CD14-positive monocyte (primary cell): ENCODE data around the gene SETD3. TPM values are rescaled to one million over a fixed set of nuclear protein-coding genes. Genes with fewer than 3 reads are reported as not detected.

Experiments used
- DNase-seq, 3 donors: peaks; one replicate each; pipeline ENCODE4 v3.0.0-alpha.2; 2011 to 2022
- H2AFZ ChIP-seq: 2 replicates; pipeline ENCODE4 v1.6.0; 2012; ENCODE audit warnings: mild to moderate bottlenecking, low read depth, low read length, inconsistent platforms; ENCODE audit not compliant: insufficient read depth, poor library complexity, severe bottlenecking
- H3K27ac ChIP-seq, 2 donors: 1 replicate in 1 of 2; 2 replicates in 1 of 2; pipeline ENCODE4 v1.5.1; 2012 to 2013; ENCODE audit warnings: low read length in 2 of 2, control low read depth in 1 of 2, inconsistent platforms in 1 of 2, low read depth in 1 of 2, mild to moderate bottlenecking in 1 of 2
- H3K27me3 ChIP-seq, 2 donors: one replicate each; pipeline versions ENCODE4 v1.6.0 to v1.6.1; 2011 to 2013; ENCODE audit warnings: low read length in 2 of 2; ENCODE audit not compliant: control insufficient read depth in 2 of 2, insufficient read depth in 2 of 2
- H3K36me3 ChIP-seq, 2 donors: replicated peaks in 1 of 2; 1 replicate in 1 of 2; 2 replicates in 1 of 2; pipeline versions ENCODE4 v1.5.1 to v1.6.1; 2012 to 2013; ENCODE audit warnings: low read length in 2 of 2, control low read depth in 1 of 2, inconsistent platforms in 1 of 2, mild to moderate bottlenecking in 1 of 2; ENCODE audit not compliant: insufficient read depth in 2 of 2, control insufficient read depth in 1 of 2
- H3K4me1 ChIP-seq, 2 donors: 1 replicate in 1 of 2; 2 replicates in 1 of 2; pipeline versions ENCODE4 v1.5.1 to v1.6.1; 2012 to 2013; ENCODE audit warnings: low read length in 2 of 2, control low read depth in 1 of 2, inconsistent platforms in 1 of 2, mild to moderate bottlenecking in 1 of 2, moderate library complexity in 1 of 2; ENCODE audit not compliant: insufficient read depth in 2 of 2, control insufficient read depth in 1 of 2
- H3K4me2 ChIP-seq: replicated peaks from 2 replicates; pipeline ENCODE3; 2012; ENCODE audit warnings: low read length, moderate library complexity, mild to moderate bottlenecking; ENCODE audit not compliant: poor library complexity, severe bottlenecking; ENCODE audit errors: extremely low read depth
- H3K4me3 ChIP-seq, 3 experiments: fragments of 200-600 bp in 1 of 3; sonication (generic) in 1 of 3; replicated peaks in 1 of 3; 1 replicate in 2 of 3; 2 replicates in 1 of 3; pipeline ENCODE4 v1.5.1; 2011 to 2013; ENCODE audit warnings: low read length in 3 of 3, mild to moderate bottlenecking in 3 of 3, control low read depth in 2 of 3, low read depth in 2 of 3, inconsistent platforms in 1 of 3, moderate library complexity in 1 of 3
- H3K79me2 ChIP-seq: 2 replicates; pipeline ENCODE4 v1.6.0; 2012; ENCODE audit warnings: mild to moderate bottlenecking, control low read depth, inconsistent platforms, low read length, moderate library complexity; ENCODE audit not compliant: insufficient read depth
- H3K9ac ChIP-seq: 2 replicates; pipeline ENCODE4 v1.6.0; 2017; ENCODE audit warnings: low read length, mild to moderate bottlenecking; ENCODE audit not compliant: insufficient read depth, poor library complexity, severe bottlenecking
- H3K9me3 ChIP-seq, 2 donors: replicated peaks in 1 of 2; 1 replicate in 1 of 2; 2 replicates in 1 of 2; pipeline versions ENCODE4 v1.5.1 to v1.6.1; 2012 to 2013; ENCODE audit warnings: low read length in 2 of 2, control low read depth in 1 of 2; ENCODE audit not compliant: control insufficient read depth in 1 of 2, insufficient read depth in 1 of 2
- H4K20me1 ChIP-seq: 2 replicates; pipeline ENCODE4 v1.6.0; 2012; ENCODE audit warnings: mild to moderate bottlenecking, low read length, control low read depth, moderate library complexity; ENCODE audit not compliant: insufficient read depth
- H3K27ac Mint-ChIP-seq, 7 donors: one replicate each; pipeline ENCODE4 v1.8.0; 2020; ENCODE audit warnings: mild to moderate bottlenecking in 7 of 7, mixed read lengths in 7 of 7, moderate library complexity in 6 of 7, inconsistent platforms in 2 of 7
- H3K27me3 Mint-ChIP-seq, 3 donors: one replicate each; pipeline ENCODE4 v1.8.0; 2021 to 2022; ENCODE audit warnings: low read depth in 3 of 3, mild to moderate bottlenecking in 3 of 3, mixed read lengths in 3 of 3, moderate library complexity in 3 of 3, inconsistent platforms in 1 of 3
- H3K36me3 Mint-ChIP-seq, 2 donors: one replicate each; pipeline ENCODE4 v1.8.0; 2020; ENCODE audit warnings: mixed read lengths in 2 of 2, inconsistent platforms in 1 of 2, mild to moderate bottlenecking in 1 of 2
- H3K4me1 Mint-ChIP-seq: one replicate; pipeline ENCODE4 v1.8.0; 2020; ENCODE audit warnings: mild to moderate bottlenecking, mixed read lengths
- H3K4me3 Mint-ChIP-seq, 2 donors: one replicate each; pipeline ENCODE4 v1.8.0; 2020; ENCODE audit warnings: mild to moderate bottlenecking in 2 of 2, mixed read lengths in 2 of 2, moderate library complexity in 1 of 2
- H3K9me3 Mint-ChIP-seq, 7 donors: one replicate each; pipeline ENCODE4 v1.8.0; 2020 to 2022; ENCODE audit warnings: mixed read lengths in 7 of 7, mild to moderate bottlenecking in 6 of 7, moderate library complexity in 6 of 7, inconsistent platforms in 2 of 7
- CTCF ChIP-seq: fragments of 200-600 bp; IDR thresholded peaks from one replicate; pipeline ENCODE4 v1.8.0; 2022; ENCODE audit warnings: antibody characterized with exemption, mild to moderate bottlenecking
- WGBS: methylation state at CpG from one replicate; pipeline ENCODE4 v1.1.5; 2013; ENCODE audit warnings: missing lambda C conversion rate; ENCODE audit not compliant: insufficient coverage; 5-methylcytosine and 5-hydroxymethylcytosine counted together
- intact Hi-C, 2 donors: fragments of 100-400 bp; cut with micrococcal nuclease; formaldehyde crosslinking; loops; one replicate each; pipeline versions ENCODE4 v1.15.0 to v1.15.1; 2023
- polyA plus RNA-seq, 3 donors: library from polyadenylated mRNA; depleted of rRNA in 1 of 3; unstranded in 2 of 3; stranded (reverse) in 1 of 3; fragments of 300-500 nt in 2 of 3; fragments of >200 nt in 1 of 3; fragmentation: Illumina TruSeq in 2 of 3; gene quantifications; 1 replicate in 2 of 3; 2 replicates in 1 of 3; pipeline ENCODE4 v1.2.3, GENCODE V29; 2012 to 2021

The SETD3 gene
- polyA plus RNA-seq, 3 donors, result 22.9 to 39.5 (median 38.7) TPM

DNA sequence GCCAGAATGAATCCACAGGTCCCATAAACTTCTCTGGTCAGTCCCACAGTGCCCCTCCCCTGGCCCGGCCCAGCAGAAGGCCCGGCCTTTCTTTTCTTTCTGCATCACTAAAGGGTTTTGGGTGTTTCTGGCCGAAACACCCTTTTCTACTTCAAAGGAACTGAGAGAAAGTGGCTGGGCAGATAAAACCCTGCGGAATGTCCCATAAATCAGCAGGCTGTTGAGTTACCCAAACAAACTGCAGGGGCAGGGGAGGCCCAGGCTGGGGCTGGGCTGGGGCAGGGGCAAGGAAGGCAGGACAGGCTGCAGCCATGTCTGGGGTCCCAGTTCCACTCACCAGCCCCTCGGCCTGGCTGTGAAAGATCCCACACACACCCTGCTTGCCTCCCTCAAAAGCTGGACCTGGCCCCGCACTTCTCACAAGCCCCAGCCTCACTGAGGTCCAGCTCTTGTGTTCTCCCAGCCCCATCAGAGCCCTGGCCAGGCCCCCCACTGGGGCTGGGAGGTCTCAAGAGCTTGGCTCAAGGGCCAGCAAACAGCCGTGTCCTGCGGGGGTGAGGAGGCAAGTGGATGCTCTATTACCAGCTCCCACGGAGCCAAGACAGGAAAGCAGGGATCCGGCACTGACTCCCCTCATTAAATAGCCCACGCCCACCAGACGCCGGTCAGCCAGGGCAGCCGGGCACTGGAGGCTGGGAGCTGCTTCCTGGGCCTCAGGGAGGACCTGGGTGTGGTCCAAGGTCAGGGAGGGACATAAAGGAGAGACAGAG is 42.5 kb upstream of the SETD3 start:
- H3K4me3 ChIP-seq, result no peak overlapping the region
- no peak overlapping the region for H3K4me2 ChIP-seq
- H3K36me3 ChIP-seq, result no peaks in the 10 kb centered on the region
- Mint-ChIP-seq H3K27me3 (peaks cover 0 to 6% (median 3%) of the 10 kb centered on the region in 3 donors), H3K27ac (no peak overlapping the region), H3K4me3 (no peak overlapping the region), H3K4me1 (no peaks in the 10 kb centered on the region), H3K36me3 (no peaks in the 10 kb centered on the region), H3K9me3 (no peaks in the 10 kb centered on the region)
- no peak overlapping the region for H3K27ac ChIP-seq
- no peaks in the 10 kb centered on the region for H3K79me2 ChIP-seq
- H3K9me3 ChIP-seq, result no peaks in the 10 kb centered on the region
- intact Hi-C loops, result loop anchor here in 1 of 2 donors (5.0 kb wide), 1 partner anchor 359 kb away; no protein-coding TSS in a partner anchor
- no peak for DNase-seq
- WGBS, result 94% methylated on average over 10 of the region's 14 CpGs
- no peak for TF ChIP-seq CTCF
- H2AFZ ChIP-seq, result no peak overlapping the region
- no peaks in the 10 kb centered on the region for H4K20me1 ChIP-seq
- no peaks in the 10 kb centered on the region for H3K4me1 ChIP-seq
- no peaks in the 10 kb centered on the region for H3K27me3 ChIP-seq
- H3K9ac ChIP-seq, result no peak overlapping the region

DNA sequence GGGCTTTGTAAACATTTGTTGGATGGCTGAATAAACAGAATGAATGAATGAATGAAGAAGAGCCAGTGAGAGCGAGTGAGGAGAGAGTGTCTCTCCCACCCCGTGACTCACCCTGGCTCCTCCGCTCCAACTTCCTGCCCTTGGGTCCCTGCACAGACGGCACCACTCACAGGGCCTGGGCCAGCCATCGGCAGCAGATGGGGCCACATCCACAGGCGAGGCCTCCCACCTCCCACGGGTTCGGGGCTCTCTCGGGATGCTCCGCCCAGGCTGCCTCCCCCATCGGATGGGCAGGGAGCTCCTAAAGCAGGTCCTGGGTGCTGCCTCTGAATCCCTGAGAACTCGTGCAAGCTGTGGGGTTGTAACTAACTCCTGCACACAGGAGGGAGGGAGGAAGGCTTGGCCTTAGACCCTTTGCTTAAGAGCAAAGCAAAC is 41.8 kb upstream of the SETD3 start:
- Mint-ChIP-seq H3K9me3 (no peaks in the 10 kb centered on the region), H3K27me3 (peaks cover 0 to 7% (median 3%) of the 10 kb centered on the region in 3 donors), H3K27ac (no peak overlapping the region), H3K4me1 (no peaks in the 10 kb centered on the region), H3K4me3 (no peak overlapping the region), H3K36me3 (no peaks in the 10 kb centered on the region)
- Histone ChIP-seq H3K36me3 (no peaks in the 10 kb centered on the region), H3K9ac (no peak overlapping the region), H3K4me1 (no peaks in the 10 kb centered on the region), H3K9me3 (no peaks in the 10 kb centered on the region), H3K27ac (no peak overlapping the region), H2AFZ (no peak overlapping the region), H3K79me2 (no peaks in the 10 kb centered on the region), H3K4me2 (no peak overlapping the region), H3K27me3 (no peaks in the 10 kb centered on the region), H3K4me3 (no peak overlapping the region), H4K20me1 (no peaks in the 10 kb centered on the region)
- no peak for TF ChIP-seq CTCF
- intact Hi-C loops, result loop anchor here in 1 of 2 donors (5.0 kb wide), 1 partner anchor 360 kb away; no protein-coding TSS in a partner anchor
- no peak for DNase-seq
- 66% methylated on average over 4 of the region's 12 CpGs for WGBS
